ENCODE data around the gene TNS4. TPM values are rescaled to one million over a fixed set of nuclear protein-coding genes. Genes with fewer than 3 reads are reported as not detected.

The TNS4 gene
- total RNA-seq, 1 experiment from 2014 or later, result 0.14 TPM

- peak; percentile 61 for DNase-seq
Measured at GRCh38 chr17:40457964-40458791, 43.2 kb downstream of the TNS4 start.

GRCh38 chr17:40457369-40457768, 44.1 kb downstream of the TNS4 start:
- H3K27me3 ChIP-seq (ENCODE audit: control insufficient read depth, insufficient read depth, low read length), result no peaks in the 10 kb centered on the region
- peaks cover 15% of the 10 kb centered on the region for H3K36me3 ChIP-seq (replicated peaks; ENCODE audit: control insufficient read depth, insufficient read depth, low read length)
- no peak overlapping the region for H3K4me3 ChIP-seq (ENCODE audit: insufficient read depth, low read depth, low read length)
- no peak for DNase-seq

More at GRCh38 chr17:40457964-40458791, 43.2 kb downstream of the TNS4 start:
- peaks cover 15% of the 10 kb centered on the region for H3K36me3 ChIP-seq (replicated peaks; ENCODE audit: control insufficient read depth, insufficient read depth, low read length)
- H3K27me3 ChIP-seq (ENCODE audit: control insufficient read depth, insufficient read depth, low read length), result no peaks in the 10 kb centered on the region
- no peak overlapping the region for H3K4me3 ChIP-seq (ENCODE audit: insufficient read depth, low read depth, low read length)

- peaks cover 15% of the 10 kb centered on the region for H3K36me3 ChIP-seq (replicated peaks; ENCODE audit: control insufficient read depth, insufficient read depth, low read length)
- no peak overlapping the region for H3K4me3 ChIP-seq (ENCODE audit: insufficient read depth, low read depth, low read length)
- H3K27me3 ChIP-seq (ENCODE audit: control insufficient read depth, insufficient read depth, low read length), result no peaks in the 10 kb centered on the region
- DNase-seq, result no peak
Measured at GRCh38 chr17:40456396-40456951, 44.9 kb downstream of the TNS4 start.

- no peaks in the 10 kb centered on the region for H3K27me3 ChIP-seq (ENCODE audit: control insufficient read depth, insufficient read depth, low read length)
- DNase-seq, result peak; percentile 35
- peaks cover 15% of the 10 kb centered on the region for H3K36me3 ChIP-seq (replicated peaks; ENCODE audit: control insufficient read depth, insufficient read depth, low read length)
- no peak overlapping the region for H3K4me3 ChIP-seq (ENCODE audit: insufficient read depth, low read depth, low read length)
Measured at GRCh38 chr17:40454613-40454995, 46.8 kb downstream of the TNS4 start.

GRCh38 chr17:40453881-40454612, 47.4 kb downstream of the TNS4 start:
- H3K4me3 ChIP-seq (ENCODE audit: insufficient read depth, low read depth, low read length), result no peak overlapping the region
- peaks cover 15% of the 10 kb centered on the region for H3K36me3 ChIP-seq (replicated peaks; ENCODE audit: control insufficient read depth, insufficient read depth, low read length)
- peak; percentile 31 for DNase-seq
- no peaks in the 10 kb centered on the region for H3K27me3 ChIP-seq (ENCODE audit: control insufficient read depth, insufficient read depth, low read length)

- DNase-seq, result no peak
- Histone ChIP-seq H3K27me3 (ENCODE audit: control insufficient read depth, insufficient read depth, low read length) (no peaks in the 10 kb centered on the region), H3K4me3 (ENCODE audit: insufficient read depth, low read depth, low read length) (no peak overlapping the region), H3K36me3 (replicated peaks; ENCODE audit: control insufficient read depth, insufficient read depth, low read length) (peaks cover 15% of the 10 kb centered on the region)
Measured at GRCh38 chr17:40452921-40453378, 48.5 kb downstream of the TNS4 start.

- Histone ChIP-seq H3K27me3 (ENCODE audit: control insufficient read depth, insufficient read depth, low read length) (no peaks in the 10 kb centered on the region), H3K4me3 (ENCODE audit: insufficient read depth, low read depth, low read length) (no peak overlapping the region), H3K36me3 (replicated peaks; ENCODE audit: control insufficient read depth, insufficient read depth, low read length) (peaks cover 15% of the 10 kb centered on the region)
- DNase-seq, result no peak
Measured at GRCh38 chr17:40452216-40452787, 49.1 kb downstream of the TNS4 start.

GRCh38 chr17:40451420-40451819, 50.0 kb downstream of the TNS4 start:
- no peak for DNase-seq
- Histone ChIP-seq H3K27me3 (ENCODE audit: control insufficient read depth, insufficient read depth, low read length) (no peaks in the 10 kb centered on the region), H3K4me3 (ENCODE audit: insufficient read depth, low read depth, low read length) (no peak overlapping the region), H3K36me3 (replicated peaks; ENCODE audit: control insufficient read depth, insufficient read depth, low read length) (peaks cover 11% of the 10 kb centered on the region)

- Histone ChIP-seq H3K4me3 (ENCODE audit: insufficient read depth, low read depth, low read length) (no peak overlapping the region), H3K36me3 (replicated peaks; ENCODE audit: control insufficient read depth, insufficient read depth, low read length) (peaks cover 7% of the 10 kb centered on the region), H3K27me3 (ENCODE audit: control insufficient read depth, insufficient read depth, low read length) (no peaks in the 10 kb centered on the region)
- peak; percentile 80 for DNase-seq
Measured at GRCh38 chr17:40450175-40450574, 51.2 kb downstream of the TNS4 start.

GRCh38 chr17:40448639-40449261, 52.7 kb downstream of the TNS4 start:
- Histone ChIP-seq H3K36me3 (replicated peaks; ENCODE audit: control insufficient read depth, insufficient read depth, low read length) (peaks cover 1% of the 10 kb centered on the region), H3K27me3 (ENCODE audit: control insufficient read depth, insufficient read depth, low read length) (peaks cover 3% of the 10 kb centered on the region), H3K4me3 (ENCODE audit: insufficient read depth, low read depth, low read length) (no peak overlapping the region)
- DNase-seq, result no peak

- Histone ChIP-seq H3K27me3 (ENCODE audit: control insufficient read depth, insufficient read depth, low read length) (peaks cover 3% of the 10 kb centered on the region), H3K4me3 (ENCODE audit: insufficient read depth, low read depth, low read length) (no peak overlapping the region), H3K36me3 (replicated peaks; ENCODE audit: control insufficient read depth, insufficient read depth, low read length) (no peaks in the 10 kb centered on the region; the same call in 1 of the 2 replicates)
- no peak for DNase-seq
Measured at GRCh38 chr17:40448213-40448638, 53.2 kb downstream of the TNS4 start.

GRCh38 chr17:40447806-40448205, 53.6 kb downstream of the TNS4 start:
- H3K36me3 ChIP-seq (replicated peaks; ENCODE audit: control insufficient read depth, insufficient read depth, low read length), result no peaks in the 10 kb centered on the region; the same call in 1 of the 2 replicates

GRCh38 chr17:40447148-40447644, 54.2 kb downstream of the TNS4 start:
- no peak for DNase-seq
- Histone ChIP-seq H3K4me3 (ENCODE audit: insufficient read depth, low read depth, low read length) (no peak overlapping the region), H3K36me3 (replicated peaks; ENCODE audit: control insufficient read depth, insufficient read depth, low read length) (no peaks in the 10 kb centered on the region)

More at GRCh38 chr17:40447806-40448205, 53.6 kb downstream of the TNS4 start:
- Histone ChIP-seq H3K4me3 (ENCODE audit: insufficient read depth, low read depth, low read length) (no peak overlapping the region), H3K27me3 (ENCODE audit: control insufficient read depth, insufficient read depth, low read length) (peaks cover 3% of the 10 kb centered on the region)
- no peak for DNase-seq

More at GRCh38 chr17:40447148-40447644, 54.2 kb downstream of the TNS4 start:
- H3K27me3 ChIP-seq (ENCODE audit: control insufficient read depth, insufficient read depth, low read length), result peaks cover 4% of the 10 kb centered on the region
